GM21367 (cell line): Measurements from ENCODE around the gene CLEC12A.
"Not testable (repeated sequence)": the region's sequence is repeated elsewhere in the genome, so short reads cannot be mapped to it uniquely, and the experiment has no call there.

Experiments used
- ATAC-seq: cut with Tn5 transposase; IDR thresholded peaks from one replicate; pipeline ENCODE4 v1.9.1; 2021; ENCODE audit not compliant: unreplicated experiment

Gene CLEC12A

DNA sequence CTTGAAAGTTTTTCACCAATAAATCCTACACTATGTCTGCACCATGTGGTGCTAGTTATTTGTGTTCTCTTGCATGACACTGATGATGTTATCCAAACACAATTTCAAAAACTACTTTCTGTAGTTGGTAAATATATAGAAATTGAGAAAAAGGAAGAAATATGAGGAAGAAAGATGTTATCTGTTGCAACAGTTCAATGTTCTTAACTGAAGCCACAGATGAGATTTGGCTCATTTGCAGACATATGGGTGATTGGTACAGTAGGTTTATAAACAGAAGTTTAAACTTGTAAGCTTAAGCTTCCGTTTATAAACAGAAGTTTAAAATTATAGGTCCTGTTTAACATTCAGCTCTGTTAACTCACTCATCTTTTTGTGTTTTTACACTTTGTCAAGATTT is at the start of gene CLEC12A:
Gene CLEC12A, plus strand, starts transcription at position 229 of the 400 bp plus-strand sequence. CDS start 188 bp downstream, outside the sequence.
- no peak for ATAC-seq

DNA sequence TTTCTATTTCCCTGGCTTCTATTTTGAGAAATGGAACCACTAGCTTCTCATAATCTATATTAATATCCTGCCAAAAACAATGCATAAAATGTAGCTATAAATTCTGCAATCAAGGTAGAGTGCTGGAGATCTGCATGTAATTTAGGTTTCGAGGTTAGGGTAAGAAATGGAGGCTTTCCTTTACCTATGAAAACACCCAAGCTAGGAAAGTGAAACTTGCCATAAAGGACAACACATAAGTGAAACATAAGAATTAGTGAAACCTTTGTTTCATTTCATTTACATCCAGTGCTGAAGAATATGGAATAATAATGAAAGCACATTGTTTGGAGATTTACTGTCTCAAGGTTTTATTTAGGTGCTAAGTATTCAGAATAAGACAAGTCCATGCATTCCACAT is 48.8 kb upstream of the CLEC12A start:
- no peak for ATAC-seq

DNA sequence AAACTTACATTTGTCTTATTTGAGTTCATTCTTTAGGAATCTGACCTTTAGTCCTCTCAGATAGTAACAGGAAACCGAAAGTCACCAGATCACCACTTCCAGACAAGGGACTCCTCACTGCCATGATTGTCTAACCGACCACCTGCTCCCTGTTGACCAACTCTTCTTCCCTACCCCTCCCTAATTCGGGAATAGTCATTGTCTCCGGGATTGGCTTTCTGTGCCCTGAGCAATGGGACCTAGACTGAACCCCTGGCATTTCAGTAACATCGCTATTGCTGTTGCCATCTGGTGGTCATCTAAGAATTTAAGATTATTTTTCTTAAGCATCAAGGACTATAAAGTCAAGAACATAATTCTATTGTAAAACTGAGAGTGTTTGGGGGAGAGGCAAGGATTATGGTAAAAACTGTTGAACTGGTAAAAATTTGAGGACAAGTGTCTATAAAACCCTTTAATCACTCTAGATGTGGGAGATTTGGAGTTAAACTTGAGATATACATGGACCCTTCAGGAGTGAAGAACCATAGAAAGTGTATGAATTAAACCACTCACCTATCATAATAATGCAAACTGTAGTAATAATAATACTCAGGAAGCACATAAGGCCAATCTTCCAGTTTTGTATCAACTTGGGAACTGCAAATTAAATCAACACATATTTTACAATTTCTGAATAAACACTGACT is 45.4 kb upstream of the CLEC12A start:
- no peak for ATAC-seq

DNA sequence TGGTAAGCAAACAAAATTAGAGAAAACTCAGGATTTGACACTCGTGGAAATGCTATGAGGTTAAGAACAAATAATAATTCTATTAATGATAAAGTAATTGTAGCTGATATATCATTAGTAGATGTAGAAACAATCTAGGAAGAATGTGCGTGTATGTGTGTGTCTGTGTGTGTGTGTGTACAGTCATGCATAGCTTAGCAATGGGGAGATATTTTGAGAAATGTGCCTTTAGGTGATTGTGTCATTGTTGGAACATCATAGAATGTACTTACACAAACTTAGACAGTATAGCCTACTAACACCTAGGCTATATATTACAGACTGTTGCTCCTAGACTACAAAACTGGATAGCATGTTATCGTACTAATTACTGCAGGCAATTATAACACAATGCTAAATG is 44.3 kb upstream of the CLEC12A start:
- no peak for ATAC-seq

DNA sequence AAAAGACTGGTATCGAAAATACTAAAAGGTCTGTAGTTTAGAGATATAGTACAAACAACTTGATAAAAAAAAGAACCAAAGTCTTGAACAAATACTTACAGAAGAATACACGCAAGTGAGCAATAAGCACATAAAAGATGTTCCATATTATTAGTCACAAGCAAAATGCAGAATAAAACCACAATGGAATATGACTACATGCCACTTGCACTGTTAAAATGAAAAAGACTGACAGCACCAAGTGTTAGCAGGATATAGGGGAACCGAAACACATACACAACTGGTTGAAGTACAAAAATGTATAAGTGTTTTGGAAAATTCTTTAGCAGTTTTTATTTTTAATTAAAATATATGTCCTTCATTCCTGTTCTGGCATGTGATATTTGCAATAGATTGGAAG is 42.6 kb upstream of the CLEC12A start:
- ATAC-seq: no peak

DNA sequence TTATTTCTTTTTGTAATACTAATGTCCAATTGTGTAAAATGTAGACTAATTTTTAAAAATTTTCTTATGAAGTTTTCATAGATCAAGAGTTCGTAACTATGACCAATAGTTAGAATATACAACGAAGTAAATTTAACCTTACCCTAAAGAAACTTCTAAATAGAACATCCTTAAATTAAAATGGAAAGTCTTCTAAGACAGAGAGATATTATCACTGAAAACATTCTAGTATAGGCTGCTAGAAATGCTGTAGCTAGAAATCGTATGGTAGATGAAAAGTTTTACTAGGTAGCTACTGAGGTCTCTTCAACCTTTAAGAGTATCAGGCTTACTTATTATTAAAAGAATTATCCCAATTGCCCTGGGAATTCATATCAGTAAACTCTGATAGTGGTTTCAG is 40.0 kb upstream of the CLEC12A start:
- no peak for ATAC-seq

DNA sequence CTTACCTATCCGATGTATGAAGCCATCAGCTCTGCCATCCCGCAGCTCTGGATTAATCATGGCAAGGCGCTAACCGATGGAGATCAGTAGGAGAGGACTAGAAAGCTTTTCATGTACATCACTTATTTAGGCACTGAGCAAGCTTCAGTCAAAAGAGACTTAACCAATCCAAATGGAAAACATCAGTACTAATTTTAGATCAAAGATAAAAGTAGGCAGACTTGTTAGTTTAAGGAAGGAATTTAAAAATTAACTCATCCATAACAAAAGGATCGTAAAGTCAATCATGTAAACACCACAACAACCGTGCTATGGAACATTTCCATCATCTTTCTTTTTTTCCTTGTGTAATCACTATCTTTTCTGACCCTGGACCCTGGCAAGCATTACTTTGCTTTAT is 38.9 kb upstream of the CLEC12A start, which contains the start of gene CLEC2A:
Gene CLEC2A, minus strand, starts transcription at position 101 of the 400 bp plus-strand sequence. Its CDS starts 41 bp downstream, at position 60.
- no peak for ATAC-seq

DNA sequence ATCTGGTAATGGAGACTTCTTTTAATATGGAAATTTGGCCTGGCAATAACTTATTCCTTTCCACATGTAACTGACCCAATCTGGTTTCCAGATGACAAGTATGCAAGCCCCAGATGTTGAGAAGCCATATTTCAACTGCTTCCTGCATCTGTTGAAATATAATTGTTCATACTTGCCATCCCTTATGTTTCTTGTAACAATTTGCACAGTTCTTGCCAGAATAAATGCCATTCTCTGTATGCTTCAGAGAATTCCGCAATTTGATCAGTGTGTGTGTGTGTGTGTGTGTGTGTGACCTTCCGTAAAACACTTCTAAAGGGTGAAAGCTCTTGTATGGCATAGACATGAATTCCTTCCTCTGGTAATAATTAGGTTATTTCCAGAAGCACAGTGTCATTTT is 37.3 kb upstream of the CLEC12A start:
- ATAC-seq: no peak

DNA sequence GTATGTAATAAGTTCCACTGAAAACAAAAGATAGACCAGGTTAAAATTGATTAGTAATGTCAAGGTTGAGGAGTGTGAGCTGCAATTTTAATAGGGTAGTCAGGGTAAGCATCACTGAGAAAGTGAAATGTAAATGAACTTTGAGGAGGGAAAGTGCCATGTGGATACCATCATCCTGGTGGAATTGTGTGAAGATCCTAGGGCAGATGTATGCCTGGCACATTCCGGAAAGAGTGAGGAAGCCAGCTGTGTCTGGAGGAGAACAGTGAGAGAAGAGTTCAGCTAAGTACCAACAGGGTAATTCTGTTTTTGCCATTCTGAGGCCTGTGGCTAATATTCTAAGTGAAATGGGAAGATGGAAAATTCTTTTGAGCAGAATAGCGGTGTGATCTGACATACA is 36.2 kb upstream of the CLEC12A start:
- ATAC-seq: no peak

DNA sequence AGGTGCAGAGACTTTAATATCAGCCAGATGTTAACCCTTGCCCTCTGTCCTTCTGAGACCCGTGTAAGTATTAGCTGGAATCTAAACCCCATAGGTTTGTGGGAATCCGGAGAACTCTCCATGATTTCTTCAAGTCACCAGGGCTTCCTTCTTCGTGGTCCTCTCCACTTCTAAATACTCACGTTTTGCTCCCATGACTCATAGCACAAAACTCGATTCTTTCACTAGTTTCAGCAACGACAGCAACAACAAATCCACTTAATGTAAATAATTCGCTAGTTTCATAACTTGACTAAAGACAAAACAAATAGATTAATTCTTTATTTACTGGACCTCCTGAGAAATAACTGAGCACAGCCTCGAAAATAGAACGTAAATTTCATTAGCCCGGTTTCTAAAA is 34.6 kb upstream of the CLEC12A start:
- no peak for ATAC-seq

DNA sequence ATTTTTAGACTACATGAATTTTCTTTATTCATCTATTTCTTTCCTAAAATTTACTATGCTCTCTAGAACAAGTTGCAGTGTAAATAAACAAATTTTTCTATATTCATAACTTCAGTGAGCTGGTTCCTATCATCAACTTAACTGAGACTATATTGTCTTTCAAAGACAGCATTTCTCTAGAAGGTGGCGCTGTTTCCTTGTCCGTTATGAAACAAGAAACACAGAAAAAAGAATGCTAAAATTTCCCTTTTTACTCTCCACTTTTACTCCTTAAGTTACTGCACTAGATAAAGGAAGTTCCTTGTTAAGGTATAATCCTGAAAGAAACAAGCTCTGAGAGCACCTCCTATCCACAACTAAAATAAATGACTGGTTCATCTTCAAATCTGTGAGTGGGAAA is 30.8 kb upstream of the CLEC12A start:
- ATAC-seq: no peak

DNA sequence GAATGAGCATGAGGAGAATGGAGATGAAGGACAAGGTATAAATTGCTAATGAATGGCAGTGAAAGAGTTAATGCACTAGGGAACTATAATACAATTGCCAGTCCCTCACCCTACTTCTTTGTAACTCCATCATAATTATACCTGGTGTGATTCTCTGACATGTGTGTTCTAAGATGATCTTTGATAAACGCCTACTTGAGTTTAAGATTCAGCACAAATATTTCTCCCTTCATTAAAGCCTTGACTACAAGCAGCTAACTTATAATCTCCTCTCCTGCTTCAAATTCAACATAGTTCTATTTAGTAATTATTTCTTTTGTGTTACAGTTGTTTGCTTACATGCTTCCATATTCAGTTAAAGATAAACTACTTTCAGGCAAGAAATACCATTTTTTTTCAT is 29.4 kb upstream of the CLEC12A start:
- ATAC-seq: no peak

DNA sequence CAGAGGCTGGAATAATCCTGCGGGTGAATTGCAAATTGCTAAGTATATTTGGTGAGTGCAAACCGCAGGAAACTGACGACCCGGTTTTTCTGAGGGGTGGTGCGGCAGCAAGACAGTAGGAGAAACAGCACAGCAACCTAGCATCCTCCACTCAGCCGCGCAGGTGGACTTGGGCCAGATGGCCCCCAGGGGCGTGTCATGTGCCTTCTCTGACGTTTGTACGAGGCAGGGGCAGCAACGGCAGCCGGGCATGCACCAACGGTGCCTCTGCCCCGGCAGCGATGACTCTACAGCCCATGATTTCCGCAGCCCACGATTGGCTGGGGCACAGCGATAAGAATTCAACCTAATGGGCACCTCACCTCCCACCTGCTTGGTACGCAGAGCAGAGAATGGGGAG is 28.0 kb upstream of the CLEC12A start:
- ATAC-seq: peak; percentile 44

DNA sequence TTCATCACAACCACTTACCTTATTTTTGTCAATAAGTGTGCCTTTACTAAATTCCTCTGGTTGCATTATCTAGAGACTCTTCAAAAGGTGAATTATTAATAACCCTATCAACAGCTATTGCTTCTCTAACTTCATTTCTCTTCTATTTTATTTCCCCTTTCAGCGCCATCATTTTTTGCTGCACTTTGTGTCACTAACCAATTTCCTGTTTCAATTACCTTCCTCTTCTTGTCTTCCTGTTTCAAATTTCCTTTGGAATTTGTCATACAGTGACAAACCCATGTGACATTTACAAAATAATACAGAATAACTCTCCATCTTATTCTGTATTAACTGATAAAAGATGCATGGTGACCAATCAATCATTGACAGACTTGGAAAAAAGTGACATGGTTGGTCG is 26.8 kb upstream of the CLEC12A start:
- no peak for ATAC-seq

DNA sequence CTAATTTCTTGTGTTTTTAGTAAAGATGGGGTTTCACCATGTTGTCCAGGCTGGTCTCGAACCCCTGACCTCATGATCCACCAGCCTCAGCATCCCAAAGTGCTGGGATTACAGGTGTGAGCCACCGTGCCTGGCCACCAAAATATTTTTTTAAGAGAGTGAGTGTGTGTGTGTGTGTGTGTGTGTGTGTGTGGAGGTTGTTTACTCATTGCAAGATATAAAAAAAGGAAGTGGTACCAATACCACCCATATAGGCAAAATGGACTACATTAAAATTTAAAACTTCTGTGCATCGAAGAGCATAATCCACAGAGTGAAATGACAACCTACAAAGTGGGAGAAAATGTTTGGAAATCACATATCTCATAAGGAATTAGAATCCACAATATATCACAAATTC is 23.5 kb upstream of the CLEC12A start:
- ATAC-seq: no peak

DNA sequence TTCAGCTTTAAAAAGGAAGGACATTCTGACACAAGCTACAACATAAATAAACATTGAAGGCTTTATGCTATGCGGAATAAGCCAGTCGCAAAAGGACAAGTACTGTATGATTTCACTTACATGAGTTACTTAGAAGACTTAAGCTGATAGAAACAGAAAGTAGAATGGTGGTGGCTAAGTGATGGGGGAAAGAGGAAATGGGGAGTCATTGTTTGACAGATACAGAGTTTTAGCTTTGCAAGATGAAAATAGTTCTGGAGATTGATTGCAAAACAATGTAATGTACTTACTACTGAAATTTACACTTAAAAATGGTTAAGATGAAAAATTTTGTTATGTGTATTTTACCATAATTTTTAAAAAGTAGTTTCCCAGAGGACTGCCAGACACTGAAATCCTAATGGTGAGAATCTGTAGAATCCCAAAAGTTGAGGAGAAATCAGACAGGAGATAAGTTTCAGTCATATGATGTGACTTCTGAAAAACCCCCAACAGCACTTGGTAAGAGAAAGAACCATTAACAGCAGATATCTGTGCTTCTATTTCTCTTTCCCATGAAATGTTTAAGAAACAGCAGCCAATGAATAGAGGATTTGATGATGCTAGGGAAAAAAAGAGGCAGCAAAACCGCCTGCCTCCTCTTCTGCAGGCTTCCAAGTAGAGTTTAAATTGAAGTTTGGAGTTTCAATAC is 22.5 kb upstream of the CLEC12A start:
- peak; percentile 93 for ATAC-seq

DNA sequence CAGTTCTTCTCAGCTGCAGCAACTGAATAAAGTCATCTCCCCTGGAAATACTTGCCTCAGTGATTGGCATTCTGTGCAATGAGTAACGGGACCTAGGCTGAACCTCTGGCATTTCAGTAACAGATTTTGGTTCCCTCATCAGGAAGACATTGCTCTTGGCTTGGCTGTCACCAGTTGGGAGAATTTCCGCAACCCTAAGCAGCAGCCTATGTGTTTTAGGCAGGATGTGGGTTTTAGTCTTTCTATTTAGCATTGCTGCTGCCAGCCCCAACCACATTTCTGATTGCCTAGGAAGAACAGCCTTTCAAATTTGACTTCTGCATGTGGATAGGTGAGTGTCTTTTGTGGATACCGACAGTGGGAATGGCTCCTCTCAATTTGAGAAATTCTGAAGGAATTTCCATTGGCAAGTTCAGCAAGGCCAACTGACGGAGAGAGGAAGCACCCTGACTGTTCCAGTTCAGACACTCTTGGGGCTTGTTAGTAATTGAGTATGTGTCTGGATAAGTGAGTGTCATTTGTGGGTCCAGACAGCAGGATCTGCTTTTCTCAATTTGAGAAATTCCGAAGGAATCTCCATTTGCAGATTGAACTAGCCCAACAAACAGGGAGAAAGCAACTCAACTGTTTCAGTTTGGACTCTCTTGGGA is 20.1 kb upstream of the CLEC12A start:
- no peak for ATAC-seq

DNA sequence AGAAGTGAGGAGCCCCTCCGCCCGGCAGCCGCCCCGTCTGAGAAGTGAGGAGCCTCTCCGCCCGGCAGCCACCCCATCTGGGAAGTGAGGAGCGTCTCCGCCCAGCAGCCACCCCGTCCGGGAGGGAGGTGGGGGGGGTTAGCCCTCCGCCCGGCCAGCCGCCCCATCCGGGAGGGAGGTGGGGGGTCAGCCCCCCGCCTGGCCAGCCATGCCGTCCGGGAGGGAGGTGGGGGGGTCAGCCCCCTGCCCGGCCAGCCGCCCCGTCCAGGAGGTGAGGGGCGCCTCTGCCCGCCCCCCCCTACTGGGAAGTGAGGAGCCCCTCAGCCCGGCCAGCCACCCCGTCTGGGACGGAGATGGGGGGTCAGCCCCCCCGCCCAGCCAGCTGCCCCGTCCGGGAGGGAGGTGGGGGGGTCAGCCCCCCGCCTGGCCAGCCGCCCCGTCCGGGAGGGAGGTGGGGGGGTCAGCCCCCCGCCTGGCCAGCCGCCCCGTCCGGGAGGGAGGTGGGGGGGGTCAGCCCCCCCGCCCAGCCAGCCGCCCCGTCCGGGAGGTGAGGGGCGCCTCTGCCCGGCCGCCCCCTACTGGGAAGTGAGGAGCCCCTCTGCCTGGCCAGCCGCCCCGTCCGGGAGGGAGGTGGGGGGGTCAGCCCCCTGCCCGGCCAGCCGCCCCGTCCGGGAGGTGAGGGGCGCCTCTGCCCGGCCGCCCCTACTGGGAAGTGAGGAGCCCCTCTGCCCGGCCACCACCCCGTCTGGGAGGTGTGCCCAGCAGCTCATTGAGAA is 18.1 kb upstream of the CLEC12A start:
- not testable (repeated sequence) for ATAC-seq

DNA sequence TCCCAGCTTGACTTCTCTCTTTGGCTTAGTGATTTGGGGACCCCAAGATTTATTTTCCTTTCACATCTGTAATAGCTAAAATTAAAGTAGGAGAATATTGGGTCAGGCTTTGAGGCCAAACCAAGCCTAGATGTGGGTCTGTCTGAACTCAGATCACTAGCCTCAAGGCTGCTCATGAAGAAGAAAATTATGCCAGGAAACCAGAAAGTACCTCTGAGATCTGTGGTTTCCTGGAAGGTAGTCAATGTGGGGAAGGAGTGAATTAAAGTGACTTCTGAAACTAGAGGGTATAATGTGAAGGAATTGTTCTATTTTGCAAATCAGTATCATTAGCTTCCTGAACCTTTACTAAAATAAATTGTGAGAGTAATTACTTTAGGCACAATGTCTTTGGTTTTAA is 13.4 kb upstream of the CLEC12A start:
- ATAC-seq: no peak

DNA sequence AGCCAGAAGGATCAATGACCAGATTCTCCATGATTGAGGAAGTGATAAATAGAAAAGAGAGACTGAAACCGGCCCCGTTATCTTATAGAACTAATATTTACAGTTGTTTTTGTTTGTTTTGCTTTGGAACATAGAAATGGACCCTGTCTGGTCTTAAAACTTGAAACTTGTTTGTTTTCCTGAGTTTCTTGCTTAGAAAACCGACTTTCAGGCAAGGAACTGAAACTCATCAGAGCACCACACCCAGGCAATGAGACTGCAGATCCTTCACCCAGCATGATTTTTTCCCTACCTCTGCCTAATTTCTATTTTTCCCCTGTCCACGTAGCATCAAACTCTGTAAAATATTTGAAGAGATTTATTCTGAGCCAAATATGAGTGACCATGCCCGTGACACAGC is 10.6 kb upstream of the CLEC12A start:
- no peak for ATAC-seq

DNA sequence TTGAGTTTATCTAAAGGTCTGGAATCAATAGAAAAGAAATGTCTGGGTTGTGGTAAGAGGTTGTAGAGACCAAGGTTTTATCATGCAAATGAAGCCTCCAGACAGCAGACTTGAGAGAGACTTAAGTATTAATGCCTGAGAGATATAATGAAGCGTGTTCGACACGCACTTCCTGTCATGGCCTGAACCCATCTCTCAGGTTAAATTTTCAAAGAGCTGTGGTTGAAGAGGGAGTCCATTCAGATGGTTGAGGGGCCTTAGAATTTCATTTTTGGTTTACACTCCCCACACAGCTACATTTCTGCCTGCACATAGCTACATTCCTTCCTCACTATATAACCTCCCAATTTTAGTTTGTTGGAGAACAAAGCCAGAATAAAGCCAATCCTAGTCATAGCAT is 10.1 kb upstream of the CLEC12A start:
- no peak for ATAC-seq
